Measurements from ENCODE around the gene CFC1. TPM values are rescaled to one million over a fixed set of nuclear protein-coding genes. Genes with fewer than 3 reads are reported as not detected.

CFC1 gene
- total RNA-seq, 1 donor from 2014 or later: not detected

Other genes starting within 250 kb of the CFC1 start
- 16.9 TPM for gene PTPN18, start 243.5 kb downstream of the CFC1 start, total RNA-seq
- not detected for gene POTEI, start 90.2 kb downstream of the CFC1 start, total RNA-seq
- not detected for gene CFC1B, start 78.4 kb downstream of the CFC1 start, total RNA-seq
- not detected for gene POTEJ, start 11.9 kb upstream of the CFC1 start, total RNA-seq
- not detected for gene GPR148, start 129.5 kb upstream of the CFC1 start, total RNA-seq
- not detected for gene AMER3, start 156.0 kb upstream of the CFC1 start, total RNA-seq
- gene ARHGEF4, start 237.3 kb upstream of the CFC1 start, total RNA-seq: 4.1 TPM

All from Right ventricle myocardium inferior (tissue), 1 donor.